Inflammatory macrophage (primary cell): ENCODE measurements around the gene RIPPLY3.

Experiments
- DNase-seq, 2 donors: peaks; one replicate each; pipeline ENCODE4 v3.0.0-alpha.2; 2020 to 2022
- total RNA-seq, 18 experiments: gene quantifications; one replicate each; lab custom pipeline; 2026; ENCODE audit warnings: mixed read lengths in 6 of 18, inconsistent platforms in 2 of 18; lab: John Stamatoyannopoulos, UW

RIPPLY3 gene
- 0 to 0.05 (median 0) reads per million in 18 experiments for total RNA-seq

GRCh38 chr21:37006486-37007291 lies at the start of gene RIPPLY3:
Gene RIPPLY3, plus strand, starts transcription at chr21:37006702. Its CDS starts 71 bp downstream, at chr21:37006773.
- no peak for DNase-seq

- no peak for DNase-seq
Observed at GRCh38 chr21:36959020-36959835, 47.3 kb upstream of the RIPPLY3 start.

- DNase-seq = no peak
Observed at GRCh38 chr21:36960676-36961284, 45.7 kb upstream of the RIPPLY3 start.

- no peak for DNase-seq
Observed at GRCh38 chr21:36962098-36962780, 44.3 kb upstream of the RIPPLY3 start.

- DNase-seq = no peak
Observed at GRCh38 chr21:36964398-36964797, 42.1 kb upstream of the RIPPLY3 start.

- DNase-seq = no peak
Observed at GRCh38 chr21:36964827-36965719, 41.4 kb upstream of the RIPPLY3 start.

GRCh38 chr21:36965720-36966065 lies 40.8 kb upstream of the RIPPLY3 start:
- no peak for DNase-seq

GRCh38 chr21:36966066-36966820 lies 40.3 kb upstream of the RIPPLY3 start, which contains the start of gene HLCS:
Gene HLCS, minus strand, starts transcription at chr21:36966669. Its CDS starts 31 bp downstream, at chr21:36966638.
- DNase-seq = peak; percentile 58 to 65

GRCh38 chr21:36966821-36967768 lies 39.4 kb upstream of the RIPPLY3 start:
- no peak for DNase-seq

- DNase-seq = no peak
Observed at GRCh38 chr21:36968414-36968813, 38.1 kb upstream of the RIPPLY3 start.

GRCh38 chr21:36968976-36969375 lies 37.5 kb upstream of the RIPPLY3 start:
- no peak for DNase-seq

GRCh38 chr21:36973986-36974850 lies 32.3 kb upstream of the RIPPLY3 start:
- DNase-seq = no peak

GRCh38 chr21:36974851-36975192 lies 31.7 kb upstream of the RIPPLY3 start:
- DNase-seq = no peak

- DNase-seq = peak in 1 of 2 donors; percentile 22
Observed at GRCh38 chr21:36976228-36976861, 30.2 kb upstream of the RIPPLY3 start.

- DNase-seq = peak; percentile 19 to 30
Observed at GRCh38 chr21:36976882-36977651, 29.4 kb upstream of the RIPPLY3 start.

- DNase-seq = no peak
Observed at GRCh38 chr21:36980280-36981048, 26.0 kb upstream of the RIPPLY3 start.

- no peak for DNase-seq
Observed at GRCh38 chr21:36981049-36981391, 25.5 kb upstream of the RIPPLY3 start.
